ENCODE measurements around the gene SCN7A. TPM values are rescaled to one million over a fixed set of nuclear protein-coding genes. Genes with fewer than 3 reads are reported as not detected.

SCN7A gene
- polyA plus RNA-seq, 2 of the 4 experiments (the other 2 are of a cell fraction), result not detected

- ATAC-seq, result no peak
- TF ChIP-seq ATOH8 (CRISPR knock-in tag; IDR thresholded peaks at IDR 0.05; ENCODE audit: low read depth) (no peak), ESRRA (IDR thresholded peaks at IDR 0.05; ENCODE audit: borderline replicate concordance, low read length) (no peak), BHLHE40 (IDR thresholded peaks at IDR 0.05; ENCODE audit: low read depth, low read length) (no peak), USF2 (IDR thresholded peaks at IDR 0.05) (no peak), EP300 (IDR thresholded peaks at IDR 0.05) (no peak), RARB (CRISPR knock-in tag; IDR thresholded peaks at IDR 0.05) (no peak), PBX3 (IDR thresholded peaks at IDR 0.05) (no peak)
- CTCF ChIA-PET, result interaction anchor here (4.0 kb wide), 1 partner anchor 11 kb away, joined by 20 read pairs; no protein-coding TSS in a partner anchor
- Histone ChIP-seq H3K27ac (peak overlapping the region; percentile 65 to 81), H3K4me3 (peak overlapping the region; percentile 16; the same call in 1 of the 3 replicates), H3K4me2 (peak overlapping the region; percentile 76), H3K4me1 (peaks cover 49% of the 10 kb centered on the region), H3K9me3 (no peaks in the 10 kb centered on the region)
- no peak for DNase-seq (ENCODE audit: low read depth in 1 of 2, low spot score in 1 of 2)
- POLR2A ChIA-PET, result no interaction called here
- no peak for FAIRE-seq
Observed at GRCh38 chr2:166373539-166373938, 120.5 kb downstream of the SCN7A start.

GRCh38 chr2:166373105-166373504 is 120.9 kb downstream of the SCN7A start:
- WGBS (ENCODE audit: missing lambda C conversion rate), result 18% methylated on average over 2 of the region's 2 CpGs
- no peak for FAIRE-seq

GRCh38 chr2:166372046-166372445 is 122.0 kb downstream of the SCN7A start:
- 11% methylated on average over 2 of the region's 2 CpGs for WGBS (ENCODE audit: missing lambda C conversion rate)
- FAIRE-seq (no peak), ATAC-seq (peak in 1 of 2 experiments; percentile 9; a peak in 3 of 6 replicates), DNase-seq (ENCODE audit: low read depth in 1 of 2, low spot score in 1 of 2) (peak in 1 of 2 experiments; percentile 67)
- Histone ChIP-seq H3K4me2 (peak overlapping the region; percentile 76), H3K4me1 (peaks cover 54% of the 10 kb centered on the region), H3K27ac (peak overlapping the region; percentile 65 to 83), H3K9me3 (no peaks in the 10 kb centered on the region), H3K4me3 (no peak overlapping the region; the same call in 2 of the 3 replicates)
- CTCF ChIA-PET, result interaction anchor here (0.9 to 2.4 kb wide), 3 partner anchors 11 to 14 kb away, joined by 4 to 8 read pairs (median 7); no protein-coding TSS in a partner anchor
- POLR2A ChIA-PET, result no interaction called here
- TF ChIP-seq KDM5A (IDR thresholded peaks at IDR 0.05), result no peak
- no peak for TF ChIP-seq RFX5 (IDR thresholded peaks at IDR 0.05)
- TF ChIP-seq REST (IDR thresholded peaks at IDR 0.05), result no peak
- TF ChIP-seq FOSL2 (IDR thresholded peaks at IDR 0.05), result no peak
- peak; percentile 46 for TF ChIP-seq FOSL2 (CRISPR knock-in tag; IDR thresholded peaks at IDR 0.05)
- TF ChIP-seq HOXB13 (CRISPR knock-in tag; IDR thresholded peaks at IDR 0.05; ENCODE audit: low read depth), result no peak
- no peak for TF ChIP-seq MYC (IDR thresholded peaks at IDR 0.05; ENCODE audit: borderline replicate concordance, low read length)
- TF ChIP-seq GATA3 (IDR thresholded peaks at IDR 0.05; ENCODE audit: borderline replicate concordance), result peak; percentile 58; the same call in 1 of the 2 replicates
- TF ChIP-seq MAZ (IDR thresholded peaks at IDR 0.05; ENCODE audit: borderline replicate concordance, low read depth, low read length), result no peak
- no peak for TF ChIP-seq KDM1A (IDR thresholded peaks at IDR 0.05; ENCODE audit: low read depth)
- peak; percentile 52; the same call in 1 of the 2 replicates for TF ChIP-seq JUNB (IDR thresholded peaks at IDR 0.05)
- no peak for TF ChIP-seq TFCP2L1 (CRISPR knock-in tag; IDR thresholded peaks at IDR 0.05)
- no peak for TF ChIP-seq FOXS1 (CRISPR knock-in tag; IDR thresholded peaks at IDR 0.05)
- TF ChIP-seq CHD4 (IDR thresholded peaks at IDR 0.05; ENCODE audit: borderline replicate concordance), result no peak
- TF ChIP-seq PBX3 (IDR thresholded peaks at IDR 0.05), result no peak

More at GRCh38 chr2:166373105-166373504, 120.9 kb downstream of the SCN7A start:
- ChIA-PET POLR2A (no interaction called here), CTCF (interaction anchor here (4.0 kb wide), 1 partner anchor 12 kb away, joined by 20 read pairs; no protein-coding TSS in a partner anchor)
- no peak for ATAC-seq
- H3K9me3 ChIP-seq, result no peaks in the 10 kb centered on the region
- H3K4me2 ChIP-seq, result peak overlapping the region; percentile 76
- peaks cover 49% of the 10 kb centered on the region for H3K4me1 ChIP-seq
- TF ChIP-seq RNF2 (IDR thresholded peaks at IDR 0.05; ENCODE audit: borderline replicate concordance, low read depth) (no peak), PBX3 (IDR thresholded peaks at IDR 0.05) (no peak), JUN (IDR thresholded peaks at IDR 0.05) (no peak), HDAC2 (IDR thresholded peaks at IDR 0.05) (no peak), CEBPB (IDR thresholded peaks at IDR 0.05) (no peak), CBX8 (IDR thresholded peaks at IDR 0.05) (no peak), POLR2A (IDR thresholded peaks at IDR 0.05; ENCODE audit: low read length) (no peak), MYC (IDR thresholded peaks at IDR 0.05; ENCODE audit: borderline replicate concordance, low read length) (no peak)
- DNase-seq (ENCODE audit: low read depth in 1 of 2, low spot score in 1 of 2), result no peak
- H3K4me3 ChIP-seq, result peak overlapping the region; percentile 16; the same call in 1 of the 3 replicates
- peak overlapping the region; percentile 65 to 81 for H3K27ac ChIP-seq

Data from A549 (cell line).